ENCODE data around the gene SMARCE1.

The SMARCE1 gene

DNA sequence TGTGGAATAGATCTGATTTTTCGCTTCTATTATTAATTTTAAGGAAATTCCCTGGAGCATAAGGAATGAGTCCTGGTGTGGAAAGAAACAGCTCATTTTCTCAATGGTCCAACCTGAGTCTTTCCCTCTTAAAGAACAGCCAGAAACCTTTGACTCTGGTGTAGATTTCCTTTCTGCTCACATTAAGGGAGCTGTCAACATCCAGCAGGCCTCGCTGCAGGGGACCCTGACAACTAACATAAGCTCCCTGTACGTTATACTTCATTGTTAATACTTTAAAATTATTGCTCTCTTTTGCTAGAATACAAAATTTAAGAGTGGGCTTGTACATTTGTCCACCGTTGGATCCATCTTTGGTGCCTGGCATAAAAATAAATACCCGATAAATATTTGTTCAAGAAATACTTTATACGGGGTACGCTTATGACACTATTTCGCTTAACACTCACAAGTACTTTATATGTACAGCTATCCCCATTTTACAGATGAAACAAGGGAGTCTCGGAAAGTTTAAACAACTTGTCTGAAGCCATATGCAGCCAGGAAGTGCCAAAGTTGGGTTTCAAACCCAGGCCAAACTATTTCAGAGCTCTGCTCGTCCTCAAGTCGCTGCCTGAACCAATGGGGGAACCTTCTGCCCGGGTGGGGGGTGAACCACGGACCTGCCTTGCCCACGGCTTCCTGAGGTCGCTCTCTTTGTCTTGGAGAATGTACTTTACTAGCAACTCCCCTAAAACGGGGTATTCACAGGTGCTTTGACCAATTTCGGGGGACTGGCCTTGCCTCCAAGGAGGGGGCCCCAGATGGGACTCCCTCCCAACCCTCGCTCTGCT, 611 bp downstream of the SMARCE1 start:
- no peak for DNase-seq (ENCODE audit: low read depth in 2 of 3, low spot score in 2 of 3)

GRCh38 chr17:40645943-40646342, 1.7 kb downstream of the SMARCE1 start:
- no peak for DNase-seq (ENCODE audit: low read depth in 2 of 3, low spot score in 2 of 3)

DNA sequence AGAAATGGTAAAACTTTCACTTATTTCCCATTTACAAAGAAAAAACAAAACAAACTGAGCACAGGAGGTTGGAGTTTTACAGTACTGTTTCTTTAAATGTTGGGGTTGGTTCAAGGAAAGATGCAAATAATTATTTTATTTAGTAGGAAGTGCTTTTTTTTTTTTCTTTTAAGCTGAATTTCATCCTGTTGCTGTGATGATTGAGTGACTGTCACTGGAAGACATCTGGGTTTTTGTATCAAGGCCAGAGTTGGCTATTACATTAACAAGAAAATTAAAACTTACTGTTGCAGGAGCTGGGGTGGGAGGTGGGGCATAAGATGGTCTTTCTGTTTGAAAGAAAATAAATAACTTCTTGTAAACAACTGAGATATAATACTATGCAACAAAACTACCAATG, 2.3 kb downstream of the SMARCE1 start:
- DNase-seq (ENCODE audit: low read depth in 2 of 3, low spot score in 2 of 3), result no peak

GRCh38 chr17:40637931-40638330, 9.7 kb downstream of the SMARCE1 start:
- no peak for DNase-seq (ENCODE audit: low read depth in 2 of 3, low spot score in 2 of 3)

DNA sequence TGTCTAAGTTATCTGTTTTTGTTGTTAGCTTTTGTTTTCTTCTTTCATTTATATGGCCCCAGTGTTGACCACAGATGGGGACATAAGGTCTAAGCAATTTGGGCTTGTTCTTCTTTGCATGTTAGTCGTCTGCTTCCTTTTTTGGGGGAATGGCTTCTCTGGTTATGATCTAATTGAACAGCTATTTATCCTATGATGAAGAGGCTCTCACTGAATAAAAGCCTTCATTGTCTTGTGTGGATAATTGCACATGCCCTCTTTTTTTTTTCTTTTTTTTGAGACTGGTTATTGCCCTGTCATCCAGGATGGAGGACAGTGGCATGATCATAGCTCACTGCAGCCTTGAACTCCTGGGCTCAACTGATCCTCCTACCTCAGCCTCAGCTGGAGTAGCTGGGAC, 13.7 kb downstream of the SMARCE1 start:
- DNase-seq (ENCODE audit: low read depth in 2 of 3, low spot score in 2 of 3), result no peak

DNA sequence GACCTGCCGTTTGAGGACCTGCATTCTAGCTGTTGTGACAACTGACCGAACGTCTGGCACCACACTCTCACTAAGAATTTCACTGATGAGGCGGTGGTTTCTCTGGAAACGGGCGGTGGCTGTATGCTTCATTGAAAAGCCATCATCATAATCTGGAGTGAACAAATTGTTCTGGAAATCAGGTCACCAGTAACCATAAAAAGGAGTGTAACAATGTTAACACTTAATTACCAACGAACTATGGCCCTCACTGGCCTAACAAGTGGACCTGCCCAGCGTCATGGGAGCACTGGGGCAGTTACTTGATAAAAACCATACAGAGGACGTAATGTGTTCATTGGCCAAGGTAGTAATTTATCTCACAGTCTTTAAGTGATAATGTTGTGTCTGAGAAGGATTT, 15.4 kb downstream of the SMARCE1 start:
- DNase-seq (ENCODE audit: low read depth in 2 of 3, low spot score in 2 of 3), result no peak

GRCh38 chr17:40629842-40630241, 17.8 kb downstream of the SMARCE1 start:
- no peak for DNase-seq (ENCODE audit: low read depth in 2 of 3, low spot score in 2 of 3)

DNA sequence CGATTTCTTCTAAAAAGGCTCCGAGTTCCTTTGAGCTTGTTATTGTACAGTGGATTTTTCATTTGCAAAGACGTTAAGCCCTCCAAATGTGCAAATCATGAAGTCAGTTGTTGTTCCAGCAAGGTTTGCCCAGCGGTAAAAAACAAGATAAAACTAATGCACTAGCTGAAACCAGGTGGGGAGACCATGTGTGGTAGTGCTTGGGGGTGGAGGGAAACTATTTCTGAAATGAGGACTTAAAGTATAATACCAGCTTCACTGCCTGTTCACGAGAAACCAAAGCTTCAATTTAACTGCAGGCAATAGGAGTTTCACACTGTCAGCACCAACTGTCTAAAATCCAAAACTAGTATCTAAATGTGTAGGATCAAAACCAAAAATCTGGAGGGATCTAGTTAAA, 22.3 kb downstream of the SMARCE1 start:
- no peak for DNase-seq (ENCODE audit: low read depth in 2 of 3, low spot score in 2 of 3)

GRCh38 chr17:40623419-40624210, 24.0 kb downstream of the SMARCE1 start:
- no peak for DNase-seq (ENCODE audit: low read depth in 2 of 3, low spot score in 2 of 3)

GRCh38 chr17:40622509-40622928, 25.1 kb downstream of the SMARCE1 start:
- DNase-seq (ENCODE audit: low read depth in 2 of 3, low spot score in 2 of 3), result no peak

- no peak for DNase-seq (ENCODE audit: low read depth in 2 of 3, low spot score in 2 of 3)
Measured at GRCh38 chr17:40621578-40621977, 26.0 kb downstream of the SMARCE1 start.

DNA sequence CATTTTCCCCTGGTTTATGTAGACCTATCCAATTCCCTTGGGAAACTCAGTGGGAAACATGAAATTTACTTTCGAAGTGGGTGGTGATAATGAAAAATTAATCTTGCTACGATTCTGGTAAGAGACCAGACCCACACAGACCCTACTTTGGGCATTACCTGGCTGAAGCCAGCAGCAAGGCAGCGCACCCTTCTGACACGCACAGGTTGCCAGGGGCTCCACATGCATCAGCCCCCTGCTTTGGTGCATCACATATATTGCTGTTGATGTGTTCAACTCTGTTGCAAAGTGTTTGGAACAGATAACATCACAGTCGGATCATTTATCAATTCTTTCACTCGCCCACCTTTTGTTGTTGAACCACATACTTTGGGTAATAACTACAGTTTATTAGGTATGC, 26.6 kb downstream of the SMARCE1 start:
- no peak for DNase-seq (ENCODE audit: low read depth in 2 of 3, low spot score in 2 of 3)

GRCh38 chr17:40618754-40619625, 28.6 kb downstream of the SMARCE1 start:
- no peak for DNase-seq (ENCODE audit: low read depth in 2 of 3, low spot score in 2 of 3)

DNA sequence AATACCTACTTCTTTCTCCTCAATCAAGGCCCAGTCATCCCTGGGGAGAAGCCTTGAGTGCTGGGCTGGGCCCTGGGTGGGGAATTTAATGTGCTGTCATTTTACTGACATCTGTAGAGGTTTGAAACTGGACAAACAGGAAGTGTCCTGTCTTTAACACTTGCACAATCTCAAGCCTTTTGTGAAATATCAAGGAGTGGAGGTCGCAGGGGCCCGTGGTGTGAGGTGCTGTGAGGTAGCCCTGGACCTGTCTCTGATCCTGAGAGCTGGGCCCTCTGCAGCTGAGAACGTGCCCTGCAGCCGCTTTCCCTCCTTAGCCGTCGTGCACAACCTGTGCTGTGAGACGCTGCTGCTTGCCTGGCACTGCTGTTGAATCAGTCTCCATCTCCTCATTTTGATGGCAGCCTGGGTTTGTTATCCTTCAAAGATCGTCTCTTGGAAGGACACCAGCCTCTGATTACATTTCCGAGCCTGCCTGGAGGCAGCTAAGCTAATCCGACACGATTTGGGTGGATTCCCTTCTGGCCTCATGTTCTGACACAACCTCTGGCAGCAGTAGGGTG, 29.9 kb downstream of the SMARCE1 start:
- DNase-seq (ENCODE audit: low read depth in 2 of 3, low spot score in 2 of 3), result no peak

DNA sequence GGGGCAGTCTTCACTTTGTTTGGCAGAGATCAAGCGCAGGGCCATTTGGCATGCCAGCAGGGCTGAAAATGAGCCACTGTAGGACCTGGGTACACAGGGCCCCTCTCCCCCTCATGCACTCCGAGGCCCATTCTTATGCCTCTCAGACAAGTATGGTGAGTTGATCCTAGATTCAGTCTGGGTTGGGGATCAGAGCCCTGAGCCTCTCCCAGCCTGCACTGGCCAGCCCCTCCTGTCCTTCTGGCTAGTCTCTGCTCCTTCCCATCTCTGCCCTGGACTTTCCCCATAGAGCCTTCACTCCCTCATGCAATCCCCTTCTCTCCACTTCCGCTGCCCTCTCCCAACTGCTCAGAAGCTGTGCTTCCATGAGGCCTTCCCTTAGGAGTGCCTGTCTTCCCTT, 31.0 kb downstream of the SMARCE1 start:
- no peak for DNase-seq (ENCODE audit: low read depth in 2 of 3, low spot score in 2 of 3)

- no peak for DNase-seq (ENCODE audit: low read depth in 2 of 3, low spot score in 2 of 3)
Measured at GRCh38 chr17:40615841-40616476, 31.7 kb downstream of the SMARCE1 start.

DNA sequence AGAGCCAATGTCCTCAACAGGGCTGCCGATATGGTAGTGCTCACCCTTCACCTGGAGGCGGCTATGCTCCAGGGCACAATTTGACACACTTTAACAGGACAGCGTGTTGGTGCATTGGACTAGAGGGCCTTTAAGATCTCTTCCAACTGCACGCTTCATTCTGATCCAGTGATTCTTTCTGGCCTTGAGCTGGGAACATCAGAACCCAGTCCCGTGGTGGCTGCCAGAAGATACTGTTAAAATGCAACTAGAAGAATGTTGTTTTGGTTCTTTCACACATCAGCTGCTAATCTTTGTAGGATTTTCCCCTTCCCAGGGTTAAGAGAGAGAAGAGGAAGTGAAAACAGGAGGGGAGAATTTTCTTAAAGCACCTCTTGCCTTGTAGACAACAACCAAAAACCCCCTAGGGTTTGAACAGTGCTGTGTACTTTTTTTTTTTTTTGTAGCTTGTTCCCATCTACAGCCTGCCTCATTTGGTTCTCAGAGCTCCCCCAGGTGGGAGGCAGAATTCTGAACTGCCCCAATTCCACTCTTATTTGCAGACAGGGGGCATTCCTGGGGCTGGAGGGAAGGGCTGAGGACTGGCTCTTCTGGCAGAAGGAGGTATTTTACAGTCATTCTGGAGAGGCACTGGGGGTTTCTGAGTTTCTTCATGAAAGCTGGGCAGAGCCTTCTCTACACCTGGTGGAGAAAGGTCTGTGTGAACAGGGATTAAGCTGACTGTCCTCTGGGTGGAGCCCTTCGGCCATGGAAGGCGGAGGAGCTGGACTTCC, 32.4 kb downstream of the SMARCE1 start:
- DNase-seq (ENCODE audit: low read depth in 2 of 3, low spot score in 2 of 3), result no peak

DNA sequence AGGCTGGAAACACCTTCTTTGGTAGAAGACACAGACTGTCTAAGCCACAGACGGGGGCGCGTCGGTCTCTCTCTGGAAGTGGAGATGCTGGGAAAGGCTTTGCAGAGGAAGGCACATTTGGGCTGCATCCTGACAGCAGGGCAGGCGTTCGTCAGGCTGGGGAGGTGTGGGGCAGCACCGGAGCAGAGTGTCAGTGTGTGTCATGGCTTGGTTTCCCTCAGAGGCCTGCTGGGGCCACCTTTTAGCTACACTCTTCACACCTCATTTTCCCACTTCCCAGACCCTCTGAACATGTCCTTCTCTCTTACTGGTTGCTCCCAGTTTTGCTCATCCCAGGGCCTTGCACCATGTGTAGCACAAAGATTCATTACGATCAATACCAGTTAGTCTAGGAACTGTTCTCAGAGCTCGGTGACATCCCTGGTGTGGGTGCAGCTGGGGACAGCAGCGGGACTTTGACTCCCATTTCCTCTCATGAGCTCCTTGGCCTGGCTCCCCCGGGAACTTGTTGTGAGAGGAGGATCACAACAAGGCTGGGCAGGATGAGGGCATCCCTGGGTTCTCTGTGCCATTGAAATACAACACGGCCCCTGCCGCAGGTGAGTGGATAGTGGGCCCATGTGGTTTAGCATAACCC, 33.1 kb downstream of the SMARCE1 start:
- no peak for DNase-seq (ENCODE audit: low read depth in 2 of 3, low spot score in 2 of 3)

- DNase-seq (ENCODE audit: low read depth in 2 of 3, low spot score in 2 of 3), result no peak
Measured at GRCh38 chr17:40613467-40614154, 34.0 kb downstream of the SMARCE1 start.
